Breast epithelium (tissue), 4 donors: Measurements from ENCODE around the gene TIE1. TPM values are rescaled to one million over a fixed set of nuclear protein-coding genes. Genes with fewer than 3 reads are reported as not detected.

Source experiments
- DNase-seq, 2 donors: peaks; one replicate each; pipeline ENCODE4 v3.0.0-alpha.2; 2019; ENCODE audit warnings: low spot score in 2 of 2
- H3K27ac ChIP-seq, 2 donors: fragments of 200-600 bp; sonication (generic) in 1 of 2; one replicate each; pipeline ENCODE4 v1.5.1; 2016 to 2019; ENCODE audit warnings: mild to moderate bottlenecking in 1 of 2
- H3K27me3 ChIP-seq, 2 donors: fragments of 200-600 bp; sonication (generic) in 1 of 2; one replicate each; pipeline versions ENCODE4 v1.5.1 to v1.6.0; 2017 to 2019; ENCODE audit warnings: control low read depth in 1 of 2, mild to moderate bottlenecking in 1 of 2
- H3K36me3 ChIP-seq: fragments of 200-600 bp; one replicate; pipeline ENCODE4 v1.5.1; 2019
- H3K4me1 ChIP-seq, 2 donors: fragments of 200-600 bp; sonication (generic); one replicate each; pipeline ENCODE4 v1.5.1; 2016 to 2019; ENCODE audit warnings: control low read depth in 1 of 2
- H3K4me3 ChIP-seq, 3 donors: fragments of 200-600 bp; sonication (generic); 1 replicate in 2 of 3; 2 replicates in 1 of 3; pipeline ENCODE4 v1.5.1; 2016 to 2019; ENCODE audit warnings: mild to moderate bottlenecking in 3 of 3, moderate library complexity in 2 of 3
- H3K9me3 ChIP-seq, 2 donors: fragments of 200-600 bp; sonication (generic) in 1 of 2; one replicate each; pipeline ENCODE4 v1.5.1; 2016 to 2019; ENCODE audit warnings: control low read depth in 1 of 2
- CTCF ChIP-seq, 3 donors: fragments of 450-650 bp; IDR thresholded peaks; one replicate each; pipeline ENCODE4 v1.5.1; 2016 to 2017; ENCODE audit warnings: antibody characterized with exemption in 3 of 3, mild to moderate bottlenecking in 3 of 3, moderate library complexity in 3 of 3
- POLR2A ChIP-seq: fragments of 450-650 bp; IDR thresholded peaks from one replicate; pipeline ENCODE4 v1.6.1; 2016; ENCODE audit warnings: antibody characterized with exemption, mild to moderate bottlenecking, moderate library complexity
- POLR2AphosphoS5 ChIP-seq, 3 donors: sonication (generic); formaldehyde crosslinking; IDR thresholded peaks; one replicate each; pipeline ENCODE4 v1.6.1; 2017; ENCODE audit warnings: antibody characterized with exemption in 3 of 3
- intact Hi-C: fragments of 100-400 bp; cut with DNase I; formaldehyde crosslinking; loops from one replicate; pipeline ENCODE4 v1.15.1; 2023; ENCODE audit warnings: low total_unique reads
- total RNA-seq, 3 donors: library from RNA; depleted of rRNA; stranded (reverse); fragments of >200 nt; gene quantifications; one replicate each; pipeline ENCODE4 v1.1.0, GENCODE V29; 2016

The TIE1 gene
- total RNA-seq, 3 donors from 2014 or later: 9.4 to 39.0 (median 24.2) TPM

- no peak overlapping the region for H3K4me3 ChIP-seq
- TF ChIP-seq CTCF (IDR thresholded peaks at IDR 0.05): no peak
- TF ChIP-seq POLR2AphosphoS5 (IDR thresholded peaks at IDR 0.05): no peak
- no peak for TF ChIP-seq POLR2A
- H3K27me3 ChIP-seq: no peaks in the 10 kb centered on the region
- DNase-seq: no peak
- no peaks in the 10 kb centered on the region for H3K9me3 ChIP-seq
- no peaks in the 10 kb centered on the region for H3K36me3 ChIP-seq
- intact Hi-C loops: no loop called here
- H3K27ac ChIP-seq: peak overlapping the region; percentile 86 to 89
- H3K4me1 ChIP-seq: peaks cover 11 to 15% of the 10 kb centered on the region in 2 donors
Observed at GRCh38 chr1:43296207-43296606, 4.6 kb upstream of the TIE1 start.

DNA sequence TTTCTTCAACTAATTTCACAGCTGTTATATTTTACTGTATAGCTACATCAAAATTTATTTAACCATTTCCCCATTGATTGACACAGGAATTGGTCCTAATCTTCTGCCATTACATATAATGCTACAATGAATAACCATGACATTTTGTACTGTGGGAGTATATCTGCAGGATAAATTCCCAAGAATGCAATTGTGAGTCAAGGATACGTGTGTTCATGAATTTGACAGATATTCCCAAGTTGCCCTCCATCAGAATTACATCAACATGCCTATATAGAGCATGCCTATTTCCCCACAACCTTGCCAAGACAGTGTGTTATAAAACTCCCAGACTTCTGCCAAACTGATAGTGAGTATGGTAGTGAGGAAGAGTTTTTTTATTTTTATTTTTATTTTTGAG lies 2.7 kb upstream of the TIE1 start:
- peaks cover 11 to 15% of the 10 kb centered on the region in 2 donors for H3K4me1 ChIP-seq
- intact Hi-C loops: no loop called here
- no peak overlapping the region for H3K4me3 ChIP-seq
- no peak overlapping the region for H3K27ac ChIP-seq
- TF ChIP-seq CTCF (IDR thresholded peaks at IDR 0.05) (no peak), POLR2A (no peak), POLR2AphosphoS5 (IDR thresholded peaks at IDR 0.05) (no peak)
- DNase-seq: no peak
- no peaks in the 10 kb centered on the region for H3K27me3 ChIP-seq
- H3K36me3 ChIP-seq: no peaks in the 10 kb centered on the region
- no peaks in the 10 kb centered on the region for H3K9me3 ChIP-seq

DNA sequence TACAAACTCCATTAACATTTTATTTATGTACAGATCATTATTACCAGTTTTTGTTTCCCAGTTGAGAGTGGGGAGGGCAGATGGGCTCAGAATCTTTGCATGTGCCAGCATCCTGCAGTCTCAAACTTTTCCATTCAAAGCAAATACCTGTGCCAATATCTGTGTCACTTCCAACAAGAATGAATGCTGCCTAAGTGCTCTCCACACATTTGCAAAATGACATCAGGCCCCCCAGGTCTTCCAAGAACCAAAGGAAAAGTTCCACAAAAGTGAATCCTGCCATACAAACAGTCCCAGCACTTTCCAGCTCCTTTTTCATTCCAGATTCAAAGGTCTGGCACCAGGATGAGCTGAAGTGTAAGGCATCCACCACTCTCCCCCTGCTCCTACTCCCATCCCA lies 1.7 kb upstream of the TIE1 start:
- Histone ChIP-seq H3K27me3 (no peaks in the 10 kb centered on the region), H3K4me1 (peaks cover 11% of the 10 kb centered on the region in 2 donors), H3K4me3 (no peak overlapping the region), H3K9me3 (no peaks in the 10 kb centered on the region), H3K36me3 (no peaks in the 10 kb centered on the region), H3K27ac (peak overlapping the region; percentile 60 to 79)
- no peak for DNase-seq
- intact Hi-C loops: no loop called here
- TF ChIP-seq POLR2A: no peak
- no peak for TF ChIP-seq CTCF (IDR thresholded peaks at IDR 0.05)
- TF ChIP-seq POLR2AphosphoS5 (IDR thresholded peaks at IDR 0.05): no peak

GRCh38 chr1:43302201-43302600 lies 1.4 kb downstream of the TIE1 start:
- H3K27me3 ChIP-seq: no peaks in the 10 kb centered on the region

More at GRCh38 chr1:43302201-43302600, 1.4 kb downstream of the TIE1 start:
- peaks cover 0 to 5% of the 10 kb centered on the region in 2 donors for H3K4me1 ChIP-seq
- no peaks in the 10 kb centered on the region for H3K9me3 ChIP-seq
- no peak for TF ChIP-seq POLR2AphosphoS5 (IDR thresholded peaks at IDR 0.05)
- no peak for TF ChIP-seq CTCF (IDR thresholded peaks at IDR 0.05)
- no peak for TF ChIP-seq POLR2A
- no peak for DNase-seq
- intact Hi-C loops: no loop called here
- H3K27ac ChIP-seq: no peak overlapping the region
- H3K4me3 ChIP-seq: peak overlapping the region; percentile 24 to 49 (median 25)
- no peaks in the 10 kb centered on the region for H3K36me3 ChIP-seq
